HEK293T (cell line): Measurements from ENCODE around the gene RNU6-9.

Experiments used
- FOXK2 ChIP-seq: fragments of 450-650 bp; IDR thresholded peaks from 2 replicates; pipeline ENCODE4 v1.6.1; 2016; ENCODE audit warnings: mild to moderate bottlenecking
- FOXM1 ChIP-seq: fragments of 450-650 bp; IDR thresholded peaks from 2 replicates; pipeline ENCODE4 v1.6.1; 2017; ENCODE audit warnings: mild to moderate bottlenecking, borderline replicate concordance
- NFRKB ChIP-seq: fragments of 450-650 bp; IDR thresholded peaks from 2 replicates; pipeline ENCODE4 v1.6.1; 2016; ENCODE audit warnings: mild to moderate bottlenecking, moderate library complexity
- ZNF384 ChIP-seq: fragments of 450-650 bp; IDR thresholded peaks from 2 replicates; pipeline ENCODE4 v1.6.1; 2016

- TF ChIP-seq FOXK2 (no peak), FOXM1 (no peak), ZNF384 (no peak), NFRKB (no peak)
These were observed 14.0 kb downstream of the RNU6-9 start for GRCh38 chr19:907183-907853.
